Endothelial cell of umbilical vein (primary cell): Measurements from ENCODE around the gene ZBTB20.

Experiments
- EZH2 ChIP-seq: IDR thresholded peaks from 2 replicates; pipeline ENCODE4 v1.6.1; 2012; ENCODE audit warnings: borderline replicate concordance, low read depth, mild to moderate bottlenecking, moderate library complexity, low read length, inconsistent platforms; ENCODE audit not compliant: severe bottlenecking
- FOS ChIP-seq: IDR thresholded peaks from 2 replicates; pipeline ENCODE4 v1.6.1; 2011; ENCODE audit warnings: mild to moderate bottlenecking, low read length, moderate library complexity, borderline replicate concordance; ENCODE audit not compliant: insufficient read depth
- GATA2 ChIP-seq: IDR thresholded peaks from 2 replicates; pipeline ENCODE4 v1.7.0; 2011; ENCODE audit warnings: low read depth, mild to moderate bottlenecking, moderate library complexity, mixed read lengths, low read length; ENCODE audit not compliant: insufficient read length, insufficient read depth
- JUN ChIP-seq: IDR thresholded peaks from 2 replicates; pipeline ENCODE4 v1.6.1; 2011; ENCODE audit warnings: borderline replicate concordance, low read depth; ENCODE audit not compliant: insufficient read length, insufficient read depth
- MYC ChIP-seq: IDR thresholded peaks from one replicate; pipeline ENCODE4 v1.6.1; 2011; ENCODE audit warnings: mild to moderate bottlenecking, low read depth, low read length
- POLR2A ChIP-seq: IDR thresholded peaks from 2 replicates; pipeline ENCODE4 v1.6.1; 2012; ENCODE audit warnings: low read depth, mild to moderate bottlenecking, control low read depth, low read length
- POLR2AphosphoS5 ChIP-seq: IDR thresholded peaks from 2 replicates; pipeline ENCODE4 v1.6.1; 2012; ENCODE audit warnings: low read depth, mild to moderate bottlenecking, control low read depth, low read length, moderate library complexity; ENCODE audit not compliant: insufficient read depth
- TF ChIP-seq, protein P1 (sequence below), 2 donors: IDR thresholded peaks; 1 replicate in 1 of 2; 2 replicates in 1 of 2; pipeline ENCODE4 v1.5.1; 2011; ENCODE audit warnings: low read length in 2 of 2, mild to moderate bottlenecking in 2 of 2, moderate library complexity in 2 of 2, control low read depth in 1 of 2, inconsistent platforms in 1 of 2, low read depth in 1 of 2; ENCODE audit not compliant: insufficient read depth in 1 of 2; ENCODE audit errors: extremely low read depth in 1 of 2
- TF ChIP-seq, protein P2 (sequence below): IDR thresholded peaks from 2 replicates; pipeline ENCODE4 v1.6.1; 2011; ENCODE audit not compliant: insufficient read depth, insufficient read length

DNA sequence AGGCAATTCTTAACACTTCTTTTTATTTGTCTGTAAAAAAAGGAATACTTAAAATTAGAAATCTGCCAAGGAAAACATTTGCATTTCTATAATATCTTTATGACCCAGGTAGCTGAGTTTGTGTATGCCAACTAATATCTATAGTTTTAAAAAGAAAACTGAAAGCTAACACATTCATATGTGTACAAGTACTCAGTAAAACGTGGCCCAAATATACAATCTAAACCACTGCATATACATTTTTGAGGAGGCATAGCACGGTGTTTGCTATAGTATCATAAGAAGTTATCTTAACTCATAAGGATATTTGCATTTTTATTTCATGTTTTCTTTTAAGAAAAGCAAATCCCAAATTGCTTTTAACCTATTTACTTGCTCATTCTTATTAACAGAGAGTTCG, 172.7 kb downstream of the ZBTB20 start:
- TF ChIP-seq, protein P1, sequence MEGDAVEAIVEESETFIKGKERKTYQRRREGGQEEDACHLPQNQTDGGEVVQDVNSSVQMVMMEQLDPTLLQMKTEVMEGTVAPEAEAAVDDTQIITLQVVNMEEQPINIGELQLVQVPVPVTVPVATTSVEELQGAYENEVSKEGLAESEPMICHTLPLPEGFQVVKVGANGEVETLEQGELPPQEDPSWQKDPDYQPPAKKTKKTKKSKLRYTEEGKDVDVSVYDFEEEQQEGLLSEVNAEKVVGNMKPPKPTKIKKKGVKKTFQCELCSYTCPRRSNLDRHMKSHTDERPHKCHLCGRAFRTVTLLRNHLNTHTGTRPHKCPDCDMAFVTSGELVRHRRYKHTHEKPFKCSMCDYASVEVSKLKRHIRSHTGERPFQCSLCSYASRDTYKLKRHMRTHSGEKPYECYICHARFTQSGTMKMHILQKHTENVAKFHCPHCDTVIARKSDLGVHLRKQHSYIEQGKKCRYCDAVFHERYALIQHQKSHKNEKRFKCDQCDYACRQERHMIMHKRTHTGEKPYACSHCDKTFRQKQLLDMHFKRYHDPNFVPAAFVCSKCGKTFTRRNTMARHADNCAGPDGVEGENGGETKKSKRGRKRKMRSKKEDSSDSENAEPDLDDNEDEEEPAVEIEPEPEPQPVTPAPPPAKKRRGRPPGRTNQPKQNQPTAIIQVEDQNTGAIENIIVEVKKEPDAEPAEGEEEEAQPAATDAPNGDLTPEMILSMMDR (IDR thresholded peaks at IDR 0.05; ENCODE audit: extremely low read depth in 1 of 2, insufficient read depth in 1 of 2, low read depth in 1 of 2, low read length in 2 of 2), result no peak
- TF ChIP-seq EZH2, result no peak
- TF ChIP-seq, protein P2, sequence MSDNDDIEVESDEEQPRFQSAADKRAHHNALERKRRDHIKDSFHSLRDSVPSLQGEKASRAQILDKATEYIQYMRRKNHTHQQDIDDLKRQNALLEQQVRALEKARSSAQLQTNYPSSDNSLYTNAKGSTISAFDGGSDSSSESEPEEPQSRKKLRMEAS, result no peak
- no peak for TF ChIP-seq POLR2AphosphoS5
- TF ChIP-seq POLR2A, result no peak
- no peak for TF ChIP-seq GATA2
- TF ChIP-seq JUN, result no peak
- no peak for TF ChIP-seq MYC
- TF ChIP-seq FOS, result no peak
